Lower lobe of right lung (tissue), 2 donors: Measurements from ENCODE around the gene HOXA4. TPM values are rescaled to one million over a fixed set of nuclear protein-coding genes. Genes with fewer than 3 reads are reported as not detected.
A peak's percentile ranks its signal among the peaks of the same experiment; 100 is the strongest.

Source experiments
- ATAC-seq, 2 donors: fragments of 200-7000 bp; cut with Tn5 transposase; one replicate each; pipeline ENCODE4 v1.9.1; 2020 to 2022; ENCODE audit warnings: mild to moderate bottlenecking in 2 of 2, moderate library complexity in 2 of 2
- DNase-seq: peaks from one replicate; pipeline ENCODE4 v3.0.0-alpha.2; 2020
- H3K27ac ChIP-seq: fragments of 200-600 bp; one replicate; pipeline ENCODE4 v1.8.0; 2022
- H3K27me3 ChIP-seq: fragments of 200-600 bp; one replicate; pipeline ENCODE4 v1.8.0; 2022; ENCODE audit warnings: low read depth
- H3K36me3 ChIP-seq: fragments of 200-600 bp; one replicate; pipeline ENCODE4 v1.8.0; 2022; ENCODE audit warnings: mild to moderate bottlenecking
- H3K4me1 ChIP-seq: fragments of 200-600 bp; one replicate; pipeline ENCODE4 v1.8.0; 2022
- H3K4me3 ChIP-seq: fragments of 200-600 bp; one replicate; pipeline ENCODE4 v1.8.0; 2022; ENCODE audit warnings: mild to moderate bottlenecking
- H3K9me3 ChIP-seq: fragments of 200-600 bp; one replicate; pipeline ENCODE4 v1.8.0; 2022
- intact Hi-C: fragments of 100-400 bp; cut with DNase I; formaldehyde crosslinking; loops from one replicate; pipeline ENCODE4 v1.11.0; 2022
- total RNA-seq: library from RNA; stranded (reverse); fragmentation: NEBNext Ultra II Directional; extraction: Animal tissue kit (Norgen Biotek cat#: 25700); gene quantifications from one replicate; pipeline ENCODE4 v1.2.1, GENCODE V29; 2021
- TF ChIP-seq, protein P1 (sequence below): fragments of 200-600 bp; IDR thresholded peaks from one replicate; pipeline ENCODE4 v1.8.0; 2022; ENCODE audit warnings: antibody characterized with exemption, mild to moderate bottlenecking
- donor health status: DM: no; HTN: yes; CAD: no; lungs with severe emphysema.

Gene HOXA4
- total RNA-seq, 1 donor from 2014 or later = 8.5 TPM

DNA sequence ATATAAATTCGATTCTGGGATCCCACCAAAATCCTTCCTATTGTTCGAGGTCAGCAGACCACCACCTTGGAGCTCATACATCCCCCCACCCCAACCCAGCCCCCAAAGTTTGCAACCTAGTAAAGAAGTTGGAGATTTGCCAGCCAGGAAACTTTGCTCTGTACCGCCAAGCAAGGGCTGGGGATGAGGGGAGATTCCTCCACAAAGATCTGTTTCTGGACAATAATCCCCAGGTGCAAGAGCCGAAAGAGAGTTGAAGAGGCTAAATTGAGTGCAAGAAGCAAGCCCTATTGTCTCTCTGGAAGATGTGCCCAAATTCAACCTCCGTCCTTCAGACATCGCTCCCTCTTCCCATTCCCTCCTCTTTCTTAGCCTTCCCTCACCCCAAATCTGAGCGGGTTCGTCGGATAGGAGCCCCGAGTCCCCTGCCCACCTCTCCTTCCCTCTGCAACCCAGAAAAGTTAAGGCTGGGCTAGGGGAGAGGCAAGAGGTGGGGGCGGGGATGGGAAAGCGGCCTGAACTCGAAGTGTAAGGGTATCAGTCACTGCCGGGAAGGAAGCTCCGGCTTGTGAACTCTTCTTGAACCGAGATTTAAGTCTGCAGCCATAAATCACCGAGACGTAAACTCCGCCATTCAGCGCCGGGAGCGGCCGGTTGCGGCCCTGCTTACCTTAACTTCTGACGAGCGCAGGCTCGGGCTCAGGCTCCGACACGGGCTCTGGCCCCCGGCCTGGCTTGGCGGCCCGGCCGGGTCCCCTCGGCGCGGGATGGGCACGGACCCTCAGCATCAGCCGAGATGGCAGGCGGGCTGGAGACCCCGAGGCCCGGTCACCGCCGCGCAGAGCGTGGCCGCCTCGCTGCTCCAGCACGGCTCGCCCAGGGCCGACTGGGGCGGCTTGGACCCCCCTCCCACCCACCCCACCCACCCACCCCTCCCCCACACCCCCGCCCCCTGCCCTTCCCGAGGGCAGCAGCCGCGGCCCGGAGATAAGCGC lies 17.3 kb downstream of the HOXA4 start:
- intact Hi-C loops = no loop called here
- H3K4me1 ChIP-seq = peaks cover 34% of the 10 kb centered on the region
- ATAC-seq = peak; percentile 40 to 53
- H3K36me3 ChIP-seq = no peaks in the 10 kb centered on the region
- peak; percentile 53 for DNase-seq
- peak overlapping the region; percentile 89 for H3K27ac ChIP-seq
- no peaks in the 10 kb centered on the region for H3K9me3 ChIP-seq
- peak overlapping the region; percentile 54 for H3K4me3 ChIP-seq
- peaks cover 9% of the 10 kb centered on the region for H3K27me3 ChIP-seq
- TF ChIP-seq, protein P1, sequence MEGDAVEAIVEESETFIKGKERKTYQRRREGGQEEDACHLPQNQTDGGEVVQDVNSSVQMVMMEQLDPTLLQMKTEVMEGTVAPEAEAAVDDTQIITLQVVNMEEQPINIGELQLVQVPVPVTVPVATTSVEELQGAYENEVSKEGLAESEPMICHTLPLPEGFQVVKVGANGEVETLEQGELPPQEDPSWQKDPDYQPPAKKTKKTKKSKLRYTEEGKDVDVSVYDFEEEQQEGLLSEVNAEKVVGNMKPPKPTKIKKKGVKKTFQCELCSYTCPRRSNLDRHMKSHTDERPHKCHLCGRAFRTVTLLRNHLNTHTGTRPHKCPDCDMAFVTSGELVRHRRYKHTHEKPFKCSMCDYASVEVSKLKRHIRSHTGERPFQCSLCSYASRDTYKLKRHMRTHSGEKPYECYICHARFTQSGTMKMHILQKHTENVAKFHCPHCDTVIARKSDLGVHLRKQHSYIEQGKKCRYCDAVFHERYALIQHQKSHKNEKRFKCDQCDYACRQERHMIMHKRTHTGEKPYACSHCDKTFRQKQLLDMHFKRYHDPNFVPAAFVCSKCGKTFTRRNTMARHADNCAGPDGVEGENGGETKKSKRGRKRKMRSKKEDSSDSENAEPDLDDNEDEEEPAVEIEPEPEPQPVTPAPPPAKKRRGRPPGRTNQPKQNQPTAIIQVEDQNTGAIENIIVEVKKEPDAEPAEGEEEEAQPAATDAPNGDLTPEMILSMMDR = no peak

DNA sequence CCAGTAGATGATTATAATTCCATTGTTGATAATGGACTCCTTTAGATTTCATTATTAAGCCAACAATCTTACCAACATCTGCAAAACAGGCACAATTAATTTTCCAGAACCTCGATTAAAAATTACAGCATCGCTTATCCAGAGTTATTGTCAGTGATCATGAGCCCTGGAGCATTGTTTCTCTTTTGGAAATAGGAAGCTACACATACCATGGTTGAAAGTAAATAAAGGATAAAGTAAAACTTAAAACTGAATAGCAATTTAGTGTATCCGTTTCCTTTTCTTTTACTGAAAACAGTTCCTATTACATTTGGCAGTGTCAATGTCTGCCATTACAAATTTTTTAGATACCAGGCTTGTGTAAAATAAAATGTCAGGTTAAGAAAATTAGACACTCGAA lies 18.2 kb downstream of the HOXA4 start:
- TF ChIP-seq, protein P1 = no peak
- Histone ChIP-seq H3K4me3 (peak overlapping the region; percentile 54), H3K4me1 (peaks cover 34% of the 10 kb centered on the region), H3K27ac (peak overlapping the region; percentile 89), H3K9me3 (no peaks in the 10 kb centered on the region), H3K27me3 (peaks cover 14% of the 10 kb centered on the region), H3K36me3 (no peaks in the 10 kb centered on the region)
- no peak for DNase-seq
- ATAC-seq = no peak
- intact Hi-C loops = no loop called here

DNA sequence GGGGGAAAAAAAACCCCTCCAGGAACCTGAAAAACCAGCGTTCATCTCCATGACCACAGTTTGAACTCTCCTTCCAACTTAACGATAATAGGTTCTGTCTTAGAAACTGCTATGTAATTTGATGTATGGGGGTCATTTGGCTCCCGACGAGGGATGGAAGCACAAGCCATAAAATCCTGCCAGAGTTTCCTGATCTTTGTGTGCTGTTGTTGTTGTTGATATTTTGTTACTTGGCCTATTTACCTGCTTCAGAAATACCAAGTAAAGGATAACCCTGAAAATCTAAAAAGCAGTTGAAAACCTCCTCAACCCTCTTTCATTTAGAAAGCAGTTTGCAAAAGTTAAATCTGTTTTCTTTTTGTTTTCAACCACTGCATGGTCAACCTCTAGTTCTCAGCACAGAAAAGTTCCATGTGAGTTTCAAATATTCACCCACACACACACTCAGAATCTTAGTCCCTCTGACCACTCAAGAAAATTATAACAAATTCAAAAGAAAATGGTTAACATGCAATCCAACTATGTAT lies 18.7 kb downstream of the HOXA4 start:
- DNase-seq (no peak), ATAC-seq (no peak)
- H3K27me3 ChIP-seq = peaks cover 16% of the 10 kb centered on the region
- H3K27ac ChIP-seq = peak overlapping the region; percentile 89
- no peaks in the 10 kb centered on the region for H3K36me3 ChIP-seq
- TF ChIP-seq, protein P1 = no peak
- intact Hi-C loops = no loop called here
- peaks cover 34% of the 10 kb centered on the region for H3K4me1 ChIP-seq
- H3K9me3 ChIP-seq = no peaks in the 10 kb centered on the region
- peak overlapping the region; percentile 54 for H3K4me3 ChIP-seq

DNA sequence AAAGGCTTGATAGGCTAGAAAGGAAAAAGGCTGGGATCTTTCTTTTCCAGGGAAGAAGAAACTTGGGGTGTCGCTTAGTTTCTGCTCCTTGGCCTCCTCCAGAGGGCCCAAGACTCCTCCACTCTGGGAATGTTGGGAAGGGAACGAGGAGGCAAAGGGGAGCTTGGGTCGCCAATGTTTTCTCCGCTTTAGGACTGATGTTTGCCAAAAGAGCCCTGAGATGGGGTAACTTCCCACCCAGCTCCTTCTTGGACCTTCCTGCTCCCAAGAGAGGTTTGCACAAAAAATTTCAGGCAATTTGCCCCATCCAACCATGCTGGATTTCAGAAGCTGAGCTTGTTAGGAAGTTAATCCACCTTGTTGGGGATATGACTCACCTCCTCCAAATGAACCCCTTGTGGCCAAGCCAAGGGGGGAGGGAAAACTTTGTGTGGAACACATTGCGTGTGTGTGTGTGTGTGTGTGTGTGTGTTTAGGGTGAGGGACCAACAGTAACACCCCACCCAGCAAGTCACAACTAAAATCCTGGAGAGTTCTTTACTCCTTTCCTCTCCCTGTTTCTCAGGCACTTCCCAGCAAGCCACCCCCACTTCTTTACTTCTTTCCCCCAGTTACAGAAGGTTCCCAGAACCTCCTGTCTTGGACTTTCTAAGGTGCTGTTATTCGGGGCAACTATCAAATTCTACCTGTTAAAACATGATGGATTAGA lies 19.4 kb downstream of the HOXA4 start:
- DNase-seq (no peak), ATAC-seq (no peak)
- Histone ChIP-seq H3K36me3 (no peaks in the 10 kb centered on the region), H3K4me3 (peak overlapping the region; percentile 28), H3K9me3 (no peaks in the 10 kb centered on the region), H3K27me3 (peaks cover 22% of the 10 kb centered on the region), H3K27ac (peak overlapping the region; percentile 89), H3K4me1 (peaks cover 34% of the 10 kb centered on the region)
- intact Hi-C loops = no loop called here
- TF ChIP-seq, protein P1 = no peak

DNA sequence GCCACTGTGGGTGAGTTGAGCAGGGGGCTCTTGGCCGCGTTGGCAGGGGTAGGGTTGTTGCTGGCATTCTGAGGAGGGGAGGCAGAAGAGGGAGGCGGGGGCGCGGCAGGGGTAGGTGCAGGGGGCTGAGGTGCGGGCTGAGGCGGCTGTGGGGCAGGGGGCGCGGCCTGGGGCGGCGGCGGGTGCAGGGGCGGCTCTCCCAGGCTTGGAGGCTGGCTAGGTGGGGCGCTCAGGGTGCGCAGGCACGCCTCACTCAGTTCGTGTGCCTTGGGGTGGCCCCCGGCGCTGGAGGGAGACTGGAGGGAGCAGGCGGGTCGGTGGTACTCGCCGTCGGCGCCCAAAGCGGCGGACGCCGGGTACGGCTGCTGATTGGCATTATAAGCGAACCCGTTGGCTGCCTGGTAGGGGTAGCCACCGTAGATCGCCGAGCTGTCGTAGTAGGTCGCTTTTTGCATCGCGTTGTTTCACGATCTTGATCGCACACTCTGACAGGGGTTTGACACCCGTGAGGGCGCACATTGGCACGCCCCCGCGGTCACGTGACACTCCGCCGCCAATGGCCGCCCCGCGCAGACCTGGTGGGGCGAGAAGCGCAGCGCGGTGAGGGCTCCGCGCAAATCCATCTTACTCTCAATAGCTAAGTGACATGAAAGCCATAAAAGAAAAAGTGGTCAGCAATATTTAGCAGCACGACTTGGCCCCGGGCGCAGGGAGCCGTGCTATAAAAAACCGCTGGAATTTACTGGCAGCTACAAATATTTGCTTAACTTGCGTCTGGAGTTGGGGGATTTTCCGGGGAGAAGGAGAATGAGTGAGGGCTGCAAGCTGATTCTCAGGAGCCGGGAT lies 20.1 kb downstream of the HOXA4 start:
- no peaks in the 10 kb centered on the region for H3K9me3 ChIP-seq
- TF ChIP-seq, protein P1 = no peak
- ATAC-seq (peak in 1 of 2 donors; percentile 46), DNase-seq (peak; percentile 49)
- H3K27me3 ChIP-seq = peaks cover 25% of the 10 kb centered on the region
- no peaks in the 10 kb centered on the region for H3K36me3 ChIP-seq
- peaks cover 40% of the 10 kb centered on the region for H3K4me1 ChIP-seq
- intact Hi-C loops = no loop called here
- H3K27ac ChIP-seq = peak overlapping the region; percentile 89
- peak overlapping the region; percentile 28 for H3K4me3 ChIP-seq
